Testis (tissue), 2 donors: ENCODE results near the gene SHB.

ENCODE experiments used
- POLR2A ChIP-seq: fragments of 450-650 bp; IDR thresholded peaks from one replicate; pipeline ENCODE4 v1.6.1; 2017; ENCODE audit warnings: antibody characterized with exemption, mild to moderate bottlenecking, moderate library complexity
- TF ChIP-seq, protein P1 (sequence below), 3 experiments: fragments of 450-650 bp in 2 of 3; fragments of 200-600 bp in 1 of 3; sonication (generic) in 1 of 3; IDR thresholded peaks; one replicate each; pipeline ENCODE4 v1.5.1; 2016 to 2019; ENCODE audit warnings: antibody characterized with exemption in 3 of 3, mild to moderate bottlenecking in 2 of 3, moderate library complexity in 1 of 3

DNA sequence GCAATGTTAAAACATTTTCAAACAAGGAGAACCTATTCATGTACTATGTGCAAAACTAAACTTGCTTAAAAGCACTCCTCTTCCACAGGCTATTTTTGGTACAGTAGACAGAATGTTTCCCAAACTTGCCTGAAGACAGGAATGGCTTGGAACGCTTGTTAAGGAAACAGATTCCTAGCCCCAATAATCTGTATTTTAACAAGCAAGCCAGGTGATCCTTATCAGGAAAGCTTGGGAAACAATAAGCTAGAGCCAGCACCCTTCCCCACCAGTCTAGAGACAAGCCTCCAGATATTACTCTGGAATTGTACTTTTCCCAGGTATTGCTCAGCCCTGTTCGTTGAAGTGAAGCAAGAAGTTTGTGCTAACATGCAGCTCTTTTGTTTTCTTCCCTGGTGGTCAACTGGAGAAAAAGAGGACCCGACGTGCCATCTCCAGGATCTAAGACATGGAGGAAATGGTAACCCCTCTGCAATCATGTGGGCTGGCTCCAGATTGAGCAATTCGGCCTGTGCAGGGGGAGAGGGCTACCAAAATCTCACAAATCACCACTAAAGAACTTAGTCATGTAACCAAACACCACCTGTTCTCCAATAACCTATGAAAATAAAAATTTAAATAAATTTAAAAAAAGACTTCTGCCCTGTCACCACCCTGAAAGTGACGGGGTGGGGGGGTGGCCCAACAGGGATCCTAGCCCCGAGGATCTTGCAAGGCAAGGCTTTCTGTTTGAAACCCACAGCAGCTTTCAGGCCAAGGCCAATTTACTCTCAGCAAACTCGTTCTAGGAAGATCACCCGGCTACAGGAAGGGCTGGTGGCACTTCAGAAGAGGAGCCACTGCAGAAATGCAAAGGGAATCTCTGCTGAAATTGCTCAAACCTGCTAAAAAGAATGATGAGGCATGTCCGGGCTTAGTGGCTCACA, 48.6 kb downstream of the SHB start:
- TF ChIP-seq, protein P1, sequence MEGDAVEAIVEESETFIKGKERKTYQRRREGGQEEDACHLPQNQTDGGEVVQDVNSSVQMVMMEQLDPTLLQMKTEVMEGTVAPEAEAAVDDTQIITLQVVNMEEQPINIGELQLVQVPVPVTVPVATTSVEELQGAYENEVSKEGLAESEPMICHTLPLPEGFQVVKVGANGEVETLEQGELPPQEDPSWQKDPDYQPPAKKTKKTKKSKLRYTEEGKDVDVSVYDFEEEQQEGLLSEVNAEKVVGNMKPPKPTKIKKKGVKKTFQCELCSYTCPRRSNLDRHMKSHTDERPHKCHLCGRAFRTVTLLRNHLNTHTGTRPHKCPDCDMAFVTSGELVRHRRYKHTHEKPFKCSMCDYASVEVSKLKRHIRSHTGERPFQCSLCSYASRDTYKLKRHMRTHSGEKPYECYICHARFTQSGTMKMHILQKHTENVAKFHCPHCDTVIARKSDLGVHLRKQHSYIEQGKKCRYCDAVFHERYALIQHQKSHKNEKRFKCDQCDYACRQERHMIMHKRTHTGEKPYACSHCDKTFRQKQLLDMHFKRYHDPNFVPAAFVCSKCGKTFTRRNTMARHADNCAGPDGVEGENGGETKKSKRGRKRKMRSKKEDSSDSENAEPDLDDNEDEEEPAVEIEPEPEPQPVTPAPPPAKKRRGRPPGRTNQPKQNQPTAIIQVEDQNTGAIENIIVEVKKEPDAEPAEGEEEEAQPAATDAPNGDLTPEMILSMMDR (IDR thresholded peaks at IDR 0.05): no peak
- no peak for TF ChIP-seq POLR2A
